Stimulated activated CD8-positive, alpha-beta memory T cell treated with anti-CD3 and anti-CD28 coated beads, Interleukin-2, amount 100 ng/mL, for 1 hour (primary cell): ENCODE measurements around the gene TNIK.
"Not testable (repeated sequence)": the region's sequence is repeated elsewhere in the genome, so short reads cannot be mapped to it uniquely, and the experiment has no call there.

Experiments used
- DNase-seq, 2 donors: peaks; one replicate each; pipeline ENCODE4 v3.0.0-alpha.2; 2020; ENCODE audit warnings: low read depth in 2 of 2

TNIK gene

DNA sequence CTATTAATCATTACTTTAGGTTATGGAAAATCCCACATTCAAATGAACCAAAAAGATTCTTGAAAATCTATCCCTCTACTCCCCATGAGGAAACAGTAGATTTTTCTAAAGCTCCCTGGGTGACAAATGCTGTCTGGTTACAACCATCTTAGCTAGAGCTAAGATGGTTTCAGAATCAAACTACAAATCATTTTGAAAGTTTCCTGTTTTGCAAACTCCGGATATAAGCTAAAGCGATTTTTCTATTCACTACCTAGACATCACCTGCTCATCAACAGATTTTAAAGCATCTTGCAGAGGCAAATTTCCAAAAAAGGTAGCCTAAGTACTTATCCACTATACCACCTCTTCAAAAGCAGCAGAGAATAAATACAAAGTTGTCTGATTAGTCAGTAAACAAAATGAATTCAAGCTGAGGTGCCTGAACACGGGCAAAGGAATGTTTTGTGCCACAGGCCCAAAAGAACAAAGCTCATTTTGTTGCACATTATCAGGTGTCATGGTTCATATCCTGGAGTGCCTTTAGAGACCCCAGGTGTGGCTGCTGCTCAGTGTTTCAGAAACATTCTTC lies 204.9 kb downstream of the TNIK start:
- no peak for DNase-seq

DNA sequence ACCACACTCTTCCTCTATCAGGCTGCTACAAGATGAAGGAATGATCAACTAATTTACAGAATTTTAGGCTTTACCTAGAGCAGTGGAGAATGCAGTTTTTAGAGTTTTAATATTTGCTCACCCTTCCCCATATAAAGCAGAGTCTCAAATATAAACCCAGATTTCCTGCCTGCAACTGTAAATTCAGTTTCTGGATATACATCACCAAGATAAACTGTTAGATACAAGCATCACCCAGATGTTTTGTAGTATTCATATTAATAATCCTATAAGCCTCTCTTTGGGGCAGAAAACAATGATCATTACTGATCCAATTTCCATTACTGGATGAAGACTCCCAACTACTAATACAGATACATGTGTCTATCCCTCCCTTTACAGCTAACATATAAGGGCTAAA lies 205.9 kb downstream of the TNIK start:
- no peak for DNase-seq

DNA sequence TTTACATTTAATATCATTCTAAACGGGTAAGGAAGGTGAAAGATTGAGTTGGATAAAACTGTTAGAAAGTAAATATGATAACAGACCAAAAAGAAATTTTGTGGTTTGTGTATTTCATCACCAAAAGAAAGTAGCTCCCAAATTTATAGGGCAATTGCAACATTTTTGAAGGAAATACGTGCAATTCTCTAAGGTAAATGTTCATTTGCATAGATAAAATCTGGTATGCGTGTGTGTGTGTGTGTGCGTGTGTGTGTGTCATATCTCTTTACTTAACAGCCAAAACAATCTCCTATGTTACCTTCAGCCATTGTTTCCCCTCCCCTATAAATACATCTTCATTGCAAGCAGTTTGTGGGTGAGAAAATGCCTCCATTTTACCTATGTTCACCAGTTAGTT lies 208.4 kb downstream of the TNIK start:
- no peak for DNase-seq

DNA sequence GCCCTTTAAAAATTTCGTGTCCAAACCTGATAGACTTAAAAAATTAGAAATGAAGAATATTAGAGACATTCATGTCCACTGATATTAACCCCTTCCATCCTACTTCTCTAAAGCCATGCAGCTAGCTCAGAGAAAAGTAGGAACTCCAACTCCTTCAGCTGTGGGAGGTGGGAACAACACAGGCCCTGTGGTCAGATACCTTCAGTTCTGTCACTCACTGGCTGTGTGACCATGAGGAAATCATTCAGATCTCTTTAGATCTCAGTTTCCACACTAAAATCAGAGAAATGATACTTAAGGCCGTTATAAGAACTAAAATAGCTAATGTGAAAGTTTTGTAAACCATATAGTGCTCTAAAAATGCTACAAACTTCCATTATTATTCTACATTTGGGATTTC lies 209.8 kb downstream of the TNIK start:
- DNase-seq = no peak

DNA sequence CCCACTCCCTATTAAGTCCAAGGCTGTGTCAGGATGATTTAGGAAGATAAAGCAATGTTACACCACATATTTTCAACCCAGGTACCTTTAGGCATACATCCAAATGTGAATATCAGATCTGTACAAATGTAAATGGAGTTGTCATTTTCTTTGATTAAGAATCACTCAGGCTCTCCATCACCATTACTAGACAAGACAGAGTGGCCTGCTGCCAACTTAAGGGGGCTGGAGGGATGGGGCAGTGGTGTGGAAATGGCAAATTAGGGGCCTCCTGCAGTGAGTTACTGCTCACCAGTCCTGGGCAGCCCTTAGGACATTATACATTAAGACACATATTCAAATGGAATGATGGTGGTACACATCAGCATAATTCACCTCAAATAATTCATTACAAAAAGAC lies 211.0 kb downstream of the TNIK start:
- DNase-seq = no peak

DNA sequence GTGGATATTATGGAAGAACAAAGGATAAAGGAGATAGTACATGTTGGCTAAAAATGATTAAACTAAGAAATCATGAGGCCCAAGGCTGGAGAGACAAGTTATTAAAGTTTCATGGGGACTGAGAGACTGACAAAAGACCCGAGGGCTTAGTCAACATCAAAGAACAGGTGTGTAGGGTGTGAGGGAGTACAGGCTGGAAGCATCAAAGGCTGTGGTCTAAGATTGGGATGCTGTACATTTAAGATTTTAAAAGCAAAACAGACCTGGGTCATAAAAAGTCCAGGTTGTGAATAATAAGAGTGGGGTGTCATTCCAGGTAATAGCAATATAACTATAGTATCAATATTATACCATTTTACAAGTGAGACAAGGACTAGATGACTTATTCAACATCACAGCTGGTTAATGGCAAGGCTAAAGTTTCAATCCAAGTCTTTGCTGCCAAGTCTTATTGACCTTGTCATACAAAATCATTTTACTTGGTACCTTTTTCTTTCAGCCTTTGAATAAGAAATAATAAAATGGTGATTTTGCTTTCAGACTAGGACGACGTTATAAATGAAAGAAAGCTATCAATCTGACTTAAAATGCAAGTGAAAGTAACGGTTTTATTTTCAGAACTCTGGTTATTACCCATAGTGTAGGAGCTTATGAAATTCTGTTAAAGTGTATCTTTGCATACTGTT lies 211.6 kb downstream of the TNIK start:
- no peak for DNase-seq

DNA sequence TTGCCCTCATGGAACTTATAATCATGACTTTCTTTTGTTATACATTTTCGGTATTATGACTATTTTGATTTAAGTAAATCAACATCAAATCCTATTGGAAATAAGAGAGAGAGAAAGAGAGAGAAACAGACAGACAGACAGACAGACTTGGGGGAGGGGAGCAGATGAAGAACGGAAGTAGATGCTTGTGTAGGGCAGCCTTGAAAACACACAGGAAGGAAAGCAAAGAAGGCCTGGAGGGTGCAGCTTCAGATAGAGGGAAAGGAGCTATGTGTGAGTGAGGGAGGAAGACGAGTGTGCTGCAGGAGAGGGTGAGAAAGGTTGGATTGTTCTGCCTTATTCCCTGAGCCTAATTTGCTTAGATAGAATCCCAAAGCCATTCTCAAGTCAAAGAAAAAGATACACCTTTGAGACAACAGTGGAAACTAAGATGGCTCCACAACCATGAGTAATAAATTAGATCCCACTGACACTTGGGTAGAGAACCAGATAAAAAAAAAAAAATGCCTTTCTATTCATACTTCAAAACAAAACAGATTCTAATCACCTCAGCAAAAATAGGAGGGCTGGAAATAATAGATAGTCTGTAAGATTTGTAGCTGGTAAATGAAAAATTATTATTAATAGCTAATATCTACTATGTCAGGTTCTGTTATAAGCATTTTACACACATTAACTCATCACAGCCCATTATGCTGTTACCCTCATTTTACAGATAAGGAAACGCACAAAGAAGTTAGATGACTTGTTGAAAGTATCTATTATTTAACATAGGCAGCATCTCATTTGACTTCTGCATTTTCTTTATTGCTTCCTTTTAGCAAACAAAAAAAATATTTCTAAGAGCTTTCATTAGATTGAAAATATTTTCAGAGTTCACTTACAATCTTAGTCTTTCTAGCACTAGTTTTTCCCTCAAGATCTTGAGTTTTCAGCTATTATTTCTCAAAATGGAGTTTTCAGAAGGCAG lies 214.1 kb downstream of the TNIK start:
- DNase-seq = no peak

DNA sequence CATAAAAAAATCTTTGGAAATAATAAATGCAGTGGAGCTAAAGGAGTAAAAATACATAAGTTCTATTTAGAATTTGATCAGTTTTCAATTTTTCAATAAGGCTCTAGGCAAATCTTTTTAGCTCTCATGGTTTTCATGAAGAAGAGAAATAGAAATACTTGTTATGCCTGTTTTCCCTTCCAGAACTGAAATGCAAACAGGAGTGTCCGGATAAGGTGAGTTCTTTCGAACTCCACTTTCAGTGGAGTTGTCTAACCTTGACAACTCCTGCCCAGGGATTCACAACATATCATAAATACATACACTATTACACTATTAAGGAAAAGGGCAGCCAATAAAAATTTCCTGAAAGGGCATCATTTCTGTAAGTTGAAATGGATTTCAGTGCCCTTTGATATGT lies 217.3 kb downstream of the TNIK start:
- no peak for DNase-seq

DNA sequence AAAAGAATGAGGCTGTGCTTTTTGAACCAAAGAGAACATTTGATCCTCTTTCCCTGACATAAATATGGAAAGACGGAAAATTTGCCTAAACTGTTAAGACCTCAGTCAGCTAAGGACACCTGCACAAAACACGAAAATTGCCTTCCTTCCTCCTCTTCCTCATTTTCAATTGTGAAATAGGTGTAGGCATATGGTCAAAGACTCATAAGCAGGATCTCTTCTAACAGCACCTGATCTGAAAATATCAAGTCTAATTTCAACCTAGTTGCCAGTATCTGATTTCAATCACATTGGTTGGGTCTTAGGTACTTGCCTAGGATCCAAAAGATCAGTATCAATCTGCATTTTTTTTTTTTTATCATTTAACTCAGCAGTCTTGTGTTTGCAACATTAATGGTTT lies 218.0 kb downstream of the TNIK start:
- no peak for DNase-seq

DNA sequence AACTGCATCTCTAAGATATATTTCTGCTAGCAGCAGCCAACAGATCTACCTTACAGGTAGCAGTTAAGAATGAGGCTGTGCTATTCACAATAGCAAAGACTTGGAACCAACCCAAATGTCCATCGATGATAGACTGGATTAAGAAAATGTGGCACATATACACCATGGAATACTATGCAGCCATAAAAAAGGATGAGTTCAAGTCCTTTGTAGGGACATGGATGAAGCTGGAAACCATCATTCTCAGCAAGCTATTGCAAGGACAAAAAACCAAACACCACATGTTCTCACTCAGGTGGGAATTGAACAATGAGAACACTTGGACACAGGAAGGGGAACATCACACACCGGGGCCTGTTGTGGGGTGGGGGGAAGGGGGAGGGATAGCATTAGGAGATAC lies 218.6 kb downstream of the TNIK start:
- DNase-seq = not testable (repeated sequence)

DNA sequence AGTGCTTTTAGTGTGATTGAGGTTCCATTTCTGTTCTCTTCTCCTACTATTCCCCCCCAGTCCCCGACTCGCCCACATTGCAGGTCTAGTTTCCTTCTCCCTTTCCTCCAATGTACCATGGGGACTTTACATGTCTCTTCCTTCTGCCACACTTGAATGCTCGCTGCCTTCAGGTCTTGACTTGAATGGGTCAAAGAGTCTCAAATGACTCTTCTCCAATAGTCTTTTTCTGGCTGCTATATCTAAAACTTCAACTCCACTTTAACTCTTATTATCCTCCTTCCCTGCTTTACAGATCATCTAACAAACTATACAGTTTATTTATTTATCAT lies 219.7 kb downstream of the TNIK start:
- DNase-seq = no peak

DNA sequence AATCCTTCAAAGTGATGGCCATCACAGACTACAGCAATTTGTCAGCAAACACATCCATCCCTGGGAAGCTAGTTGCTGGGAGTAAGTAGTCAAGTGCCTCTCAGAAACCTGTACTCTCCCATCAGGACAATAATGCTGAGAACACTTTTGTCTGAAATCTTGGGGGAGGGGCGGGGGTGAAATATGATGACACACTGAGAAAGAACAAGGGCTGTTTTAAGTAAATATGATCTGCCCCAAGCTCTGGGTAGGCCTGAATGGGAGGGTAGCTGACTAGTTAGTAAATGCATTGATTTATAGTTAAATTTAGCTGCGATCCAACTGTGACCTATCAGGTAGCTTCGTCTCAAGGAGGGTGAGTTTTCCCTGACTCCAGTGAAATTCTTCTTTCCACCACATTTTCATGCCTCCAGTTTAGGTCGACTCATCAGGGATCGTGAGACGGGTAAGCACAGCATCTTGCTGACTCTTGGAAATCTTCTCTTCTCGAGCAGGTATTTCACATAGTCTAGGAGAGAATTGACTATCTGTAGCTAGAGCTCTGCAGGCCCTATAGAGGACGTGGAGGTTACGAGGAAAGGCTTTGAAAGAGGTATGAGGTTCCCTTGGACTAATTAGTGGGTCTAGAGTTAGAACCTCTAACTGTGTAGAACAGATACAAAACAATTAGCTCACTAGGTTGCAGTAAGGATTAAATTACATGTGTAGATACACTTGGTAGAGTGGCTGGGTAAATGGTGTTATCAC lies 220.3 kb downstream of the TNIK start:
- no peak for DNase-seq

DNA sequence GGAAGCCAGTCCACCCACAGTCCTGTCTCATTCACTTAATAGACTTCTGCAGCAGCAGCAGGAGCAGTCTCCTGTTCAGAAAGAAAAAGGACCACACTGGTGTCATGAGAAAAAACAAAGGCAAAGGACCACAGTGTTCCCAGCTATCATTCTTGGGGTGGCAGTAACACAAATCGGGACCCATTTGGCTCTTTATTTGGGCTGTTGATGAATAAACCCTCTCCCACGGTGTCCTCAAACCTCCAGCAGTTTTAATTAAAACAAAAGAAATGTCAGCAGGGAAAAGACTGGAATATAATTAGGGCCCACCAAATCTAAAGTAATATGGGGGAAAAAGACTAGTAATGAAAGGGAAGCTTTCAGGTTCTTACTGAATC lies 223.2 kb downstream of the TNIK start:
- no peak for DNase-seq

DNA sequence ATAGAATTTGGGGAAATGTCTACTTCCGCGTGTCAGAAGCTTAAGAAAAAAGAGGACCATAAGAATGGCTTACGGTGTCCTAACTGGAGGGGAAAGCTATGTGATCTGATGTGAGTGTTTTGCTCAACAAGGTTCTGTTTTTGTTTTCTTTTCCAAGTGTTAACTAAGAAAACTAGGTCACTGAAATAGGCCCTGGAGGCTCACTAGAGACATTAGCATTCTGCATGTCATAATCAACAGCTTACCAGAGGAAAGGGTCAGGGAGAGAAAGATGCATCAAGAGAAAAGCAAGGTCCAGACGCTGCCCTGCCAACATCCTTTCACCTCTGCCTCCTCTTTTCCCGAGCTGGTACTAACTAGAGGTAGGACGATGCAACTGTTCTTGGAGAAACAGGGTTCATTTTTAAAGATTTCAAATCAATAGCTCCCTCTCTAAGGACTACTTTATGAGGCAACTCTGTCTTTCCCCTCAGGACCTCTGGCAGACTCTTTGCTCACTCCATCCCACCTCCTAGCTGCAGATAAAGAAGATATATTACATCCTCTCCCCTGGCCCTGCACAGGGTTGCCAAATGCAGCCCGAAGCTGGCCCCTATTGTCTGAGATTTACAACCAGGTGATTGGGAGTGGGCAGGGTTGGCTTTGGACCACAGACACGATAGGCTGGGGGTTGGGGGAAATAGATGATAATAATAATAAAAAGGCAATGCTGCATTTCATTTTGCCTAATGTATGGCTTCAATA lies 223.8 kb downstream of the TNIK start:
- DNase-seq = no peak

DNA sequence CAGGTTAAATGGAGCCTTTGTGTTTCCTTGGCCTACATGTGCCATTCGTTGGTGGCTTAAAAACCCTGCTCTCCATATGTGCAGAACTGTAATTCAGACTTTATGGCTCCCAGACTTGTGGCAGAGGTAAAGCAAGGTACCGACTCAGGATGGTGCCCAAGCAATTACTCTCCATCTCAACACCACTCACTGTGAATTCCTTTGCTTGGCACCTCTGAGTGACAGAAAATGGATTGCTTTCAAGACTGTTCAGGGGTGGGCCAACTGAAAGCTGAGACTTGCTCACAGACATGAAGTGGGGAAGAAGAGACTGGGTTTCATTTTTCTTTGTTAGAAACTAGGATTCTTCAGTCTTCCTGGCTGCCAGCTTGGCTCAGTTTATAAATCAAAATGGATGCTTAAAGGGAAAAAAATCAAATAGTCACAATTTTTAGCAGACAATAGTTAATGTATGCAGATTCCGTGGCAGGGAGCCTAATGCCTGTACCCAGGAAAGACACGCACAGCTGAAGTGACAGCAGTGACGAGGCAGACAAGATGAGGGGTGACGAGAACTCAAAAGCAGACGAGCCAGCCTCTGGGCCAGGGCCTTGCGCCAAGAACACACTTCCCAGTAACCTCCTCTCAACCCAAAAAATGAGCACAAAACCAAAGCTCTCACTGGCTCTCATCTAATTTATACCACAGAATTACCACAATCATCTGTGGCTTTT lies 225.8 kb downstream of the TNIK start:
- DNase-seq = no peak

DNA sequence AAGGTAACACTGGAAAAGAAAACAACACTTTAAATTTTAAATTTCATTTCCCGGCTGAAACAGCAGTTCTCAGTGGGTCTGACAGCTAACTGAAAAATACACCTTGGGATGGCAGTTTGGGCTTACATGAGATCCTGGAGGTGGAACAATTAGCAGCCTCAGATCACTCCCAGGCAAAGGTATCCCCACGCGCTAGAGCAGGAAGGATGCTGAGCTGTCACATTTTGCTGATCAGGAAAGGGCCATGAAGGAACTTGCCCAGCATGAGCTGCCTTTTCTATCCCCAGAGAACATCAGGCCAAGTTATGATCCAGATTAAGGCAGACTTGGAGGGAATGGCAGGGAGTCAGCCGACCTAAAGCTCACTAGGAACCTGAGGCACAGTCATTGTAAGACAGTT lies 228.8 kb downstream of the TNIK start:
- DNase-seq = no peak

DNA sequence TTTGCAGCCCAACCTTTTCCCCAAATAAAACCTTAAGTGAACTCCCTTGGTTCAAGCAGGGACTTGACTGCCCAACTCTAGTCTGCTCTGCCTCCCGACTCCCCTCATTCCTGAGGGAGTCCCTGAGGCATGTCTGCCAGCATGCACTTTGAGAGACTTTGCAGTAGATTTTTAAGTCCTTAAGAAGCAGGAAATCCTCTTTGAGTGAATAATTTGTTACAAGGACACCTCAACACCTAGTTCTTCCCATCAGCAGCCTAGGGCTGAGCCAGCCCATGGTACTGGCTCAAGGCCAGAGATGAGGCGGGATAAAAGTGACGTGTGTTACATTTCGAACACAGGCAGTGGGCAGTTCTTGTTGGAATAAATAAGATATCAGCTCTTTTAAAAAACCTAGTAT lies 229.3 kb downstream of the TNIK start:
- no peak for DNase-seq

DNA sequence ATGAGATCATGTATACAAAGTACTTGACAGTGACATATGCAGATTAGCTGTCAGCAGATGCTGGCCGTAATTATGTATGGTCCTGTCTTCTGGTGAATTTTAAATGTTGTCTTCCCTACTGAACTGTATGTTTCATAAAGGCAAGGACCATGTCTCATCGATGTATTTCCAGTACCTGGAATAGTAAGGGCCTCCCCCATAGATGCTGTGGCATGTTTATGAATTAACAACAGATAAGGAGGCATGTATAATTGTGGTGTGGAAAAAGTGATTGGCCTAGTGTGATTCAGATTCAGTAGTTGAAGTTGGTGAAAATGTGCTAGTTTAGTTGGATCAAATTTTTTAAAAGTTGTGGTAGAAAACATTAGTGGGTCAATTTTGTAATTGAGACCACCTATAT lies 231.0 kb downstream of the TNIK start:
- no peak for DNase-seq

DNA sequence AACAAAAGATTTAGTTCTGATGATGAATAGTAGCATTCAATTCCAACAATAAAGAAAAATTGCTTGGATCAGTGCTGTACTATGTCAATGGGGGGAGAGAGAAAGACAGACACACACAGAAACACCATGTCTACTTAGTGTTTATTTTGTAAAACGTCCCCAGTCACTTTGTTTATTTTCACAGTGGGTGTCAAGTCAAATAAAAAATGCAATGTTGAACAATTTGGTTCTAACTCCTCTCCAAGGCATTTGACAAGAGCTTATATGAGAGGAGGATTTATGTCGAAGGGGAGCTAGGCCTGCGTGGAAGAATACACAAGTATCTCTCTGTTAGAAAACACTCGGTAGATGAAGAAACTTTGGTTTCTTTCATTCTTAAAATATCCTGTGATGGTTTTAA lies 232.0 kb downstream of the TNIK start:
- no peak for DNase-seq

DNA sequence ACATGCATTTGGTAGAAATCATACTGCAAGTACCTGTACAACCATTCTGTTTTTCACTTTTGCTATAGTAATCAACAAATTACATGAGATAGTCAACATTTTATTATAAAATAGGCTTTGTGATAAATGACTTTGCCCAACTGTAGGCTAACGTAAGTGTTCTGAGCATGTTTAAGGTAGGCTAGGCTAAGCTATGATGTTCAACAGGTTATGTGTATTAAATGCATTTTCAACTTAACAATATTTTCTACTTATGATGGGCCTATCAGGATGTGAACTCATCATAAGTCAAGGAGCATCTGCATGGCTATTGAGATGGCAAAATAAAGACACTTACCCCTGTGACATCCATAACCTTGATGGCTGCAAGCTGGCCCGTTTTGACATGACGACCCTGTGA lies 232.4 kb downstream of the TNIK start:
- DNase-seq = no peak

DNA sequence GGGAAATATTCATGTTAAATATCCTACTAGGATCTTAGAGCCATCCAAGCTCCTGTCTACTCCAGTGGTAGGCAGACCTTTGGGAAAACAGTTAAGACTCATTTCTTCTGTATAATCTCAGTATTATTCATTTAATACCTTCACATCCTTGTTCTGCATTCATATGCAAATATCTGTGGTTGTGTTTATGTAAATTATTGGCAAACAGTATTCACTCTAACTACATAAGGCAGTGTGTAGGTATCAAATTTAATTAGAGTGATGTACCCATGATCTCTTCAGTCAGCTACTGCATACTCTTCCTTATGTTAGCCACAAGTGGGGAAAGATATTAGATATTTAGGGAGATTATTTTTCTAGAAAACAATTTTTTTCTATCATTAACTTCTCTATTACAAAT lies 232.8 kb downstream of the TNIK start:
- DNase-seq = no peak
